HG02938 (cell line): ENCODE data around the gene TPP2.

Experiments
- ATAC-seq: cut with Tn5 transposase; IDR thresholded peaks from one replicate; pipeline ENCODE4 v1.9.1; 2021; ENCODE audit warnings: mild to moderate bottlenecking, moderate library complexity; ENCODE audit not compliant: unreplicated experiment

The TPP2 gene

DNA sequence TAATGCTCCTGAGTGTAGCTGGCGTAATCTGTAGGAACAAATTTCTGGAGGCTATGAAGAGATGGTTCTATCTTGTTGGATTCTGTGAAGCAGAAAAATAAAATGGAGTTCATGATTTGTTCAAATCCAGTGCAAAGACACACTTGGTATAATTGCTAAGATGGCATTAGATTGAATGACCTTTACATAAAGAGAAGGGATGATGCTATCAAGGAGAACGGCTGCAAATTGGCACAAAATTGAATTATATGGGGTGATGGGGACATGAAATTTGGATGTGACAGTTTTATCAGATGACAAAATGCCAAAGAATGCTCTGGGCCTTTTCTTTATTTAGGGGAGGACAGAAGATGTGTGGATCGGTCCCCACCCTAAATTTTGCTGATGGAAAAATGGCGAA is 94.1 kb downstream of the TPP2 start:
- ATAC-seq, result no peak

DNA sequence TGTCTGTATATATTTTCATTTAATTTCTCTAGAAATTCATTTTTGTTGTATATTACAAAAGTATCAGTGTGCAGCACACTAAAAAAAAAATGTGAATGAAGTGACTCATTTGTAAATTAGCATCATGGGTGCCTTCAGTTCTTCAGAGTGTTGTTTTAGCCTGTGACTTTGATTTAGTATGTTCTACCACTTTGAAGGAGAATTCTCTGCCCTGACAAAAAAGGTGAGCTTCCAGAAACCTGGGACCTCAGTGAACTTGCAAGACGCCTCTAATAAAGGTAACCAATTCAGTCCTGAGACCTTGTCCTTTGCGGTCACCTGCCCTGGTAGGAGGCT is 95.7 kb downstream of the TPP2 start:
- ATAC-seq, result no peak

DNA sequence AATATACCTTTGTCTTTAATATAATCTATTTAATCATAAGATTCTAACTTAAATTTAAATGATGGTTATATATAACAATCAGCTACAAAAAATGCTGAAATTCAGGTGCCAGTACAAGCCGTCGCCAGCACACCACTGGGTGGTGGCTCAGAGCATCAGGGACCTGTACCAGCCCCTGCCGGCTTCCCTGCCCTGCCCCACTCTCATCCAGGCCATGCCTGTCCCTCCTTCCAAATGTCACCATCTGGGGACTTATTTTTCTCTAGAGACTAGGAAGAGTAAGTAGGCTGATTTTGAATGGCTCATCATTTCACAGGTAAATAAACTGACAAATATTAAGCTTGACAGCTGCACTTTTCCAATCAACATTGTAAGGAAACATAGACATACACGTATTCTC is 96.5 kb downstream of the TPP2 start:
- no peak for ATAC-seq

GRCh38 chr13:102693776-102694175 is 97.0 kb downstream of the TPP2 start:
- no peak for ATAC-seq

DNA sequence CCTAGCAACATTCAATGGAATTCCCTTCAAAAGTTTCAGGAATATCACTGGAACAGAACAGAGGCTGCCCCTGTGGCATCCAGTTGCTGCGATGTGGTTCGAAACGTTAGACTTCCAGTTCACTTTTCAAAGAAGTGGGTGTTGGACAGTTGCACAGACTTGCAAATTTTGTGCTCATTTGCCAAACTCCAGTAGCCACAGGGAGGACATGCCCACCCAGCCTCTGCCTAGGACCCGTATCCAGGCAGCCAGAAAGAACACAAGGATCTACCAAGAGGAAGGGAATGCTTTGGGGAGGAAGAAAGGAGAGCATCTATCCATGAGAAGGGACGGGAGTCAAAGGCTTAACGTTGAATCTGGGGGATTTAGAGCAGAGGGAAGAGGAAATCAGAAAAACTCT is 98.2 kb downstream of the TPP2 start, which contains the start of gene METTL21C:
Gene METTL21C, minus strand, starts transcription at position 108 of the 400 bp plus-strand sequence. CDS start 546 bp downstream, outside the sequence.
- no peak for ATAC-seq

DNA sequence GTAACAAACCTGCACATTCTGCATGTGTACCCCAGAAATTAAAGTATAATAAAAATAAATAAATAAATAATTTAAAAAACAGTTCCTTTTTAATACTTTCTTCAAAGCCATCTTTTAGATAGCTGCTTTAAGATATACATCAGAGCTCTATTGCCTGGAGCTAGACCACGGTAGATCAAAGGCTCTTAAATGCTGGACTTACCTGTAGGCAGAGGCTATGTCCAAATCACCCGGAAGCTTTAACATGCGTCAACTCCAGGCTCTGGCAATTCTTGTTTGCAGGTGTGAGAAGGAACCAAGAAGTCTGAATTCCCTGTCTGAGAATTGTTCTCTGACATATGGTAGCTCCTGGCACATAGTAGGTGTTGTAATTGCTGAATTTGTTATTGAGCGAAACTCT is 99.7 kb downstream of the TPP2 start:
- ATAC-seq, result no peak

- no peak for ATAC-seq
These were observed 100.5 kb downstream of the TPP2 start for GRCh38 chr13:102697264-102697663.

DNA sequence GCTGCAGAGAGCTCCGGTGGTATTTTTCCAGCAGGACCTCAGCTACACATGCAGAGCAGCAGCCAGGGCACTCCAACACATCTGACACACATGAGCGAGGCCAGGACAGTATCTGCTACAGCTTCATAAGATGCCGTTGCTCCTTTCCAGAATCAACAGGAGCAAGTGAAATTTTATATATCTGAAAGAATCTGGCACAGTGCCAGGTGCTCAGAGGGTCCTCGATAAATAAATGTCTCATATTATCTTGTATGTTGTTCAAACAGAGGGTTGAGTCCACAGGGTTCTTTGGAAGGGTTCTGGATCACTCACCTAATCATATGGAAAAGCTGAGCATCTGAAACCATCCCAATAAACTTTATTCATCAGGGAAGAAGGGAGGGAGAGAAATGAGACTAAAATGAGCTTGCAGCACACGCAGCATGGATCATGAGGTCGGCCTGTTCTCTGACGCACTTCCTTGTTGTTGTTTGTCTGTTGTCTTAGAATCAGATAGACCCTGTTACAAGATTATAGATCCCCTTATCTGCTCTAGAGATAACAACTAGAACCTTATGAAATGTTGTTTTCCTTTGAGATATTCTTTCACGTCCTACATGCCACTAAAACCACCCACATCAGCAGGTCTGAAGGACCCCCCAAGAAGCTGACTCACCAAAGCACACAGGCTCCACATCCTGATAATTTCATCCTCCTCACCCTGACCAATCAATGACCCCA is 101.3 kb downstream of the TPP2 start:
- ATAC-seq, result no peak

- ATAC-seq, result no peak
These were observed 101.8 kb downstream of the TPP2 start for GRCh38 chr13:102698649-102698980.

DNA sequence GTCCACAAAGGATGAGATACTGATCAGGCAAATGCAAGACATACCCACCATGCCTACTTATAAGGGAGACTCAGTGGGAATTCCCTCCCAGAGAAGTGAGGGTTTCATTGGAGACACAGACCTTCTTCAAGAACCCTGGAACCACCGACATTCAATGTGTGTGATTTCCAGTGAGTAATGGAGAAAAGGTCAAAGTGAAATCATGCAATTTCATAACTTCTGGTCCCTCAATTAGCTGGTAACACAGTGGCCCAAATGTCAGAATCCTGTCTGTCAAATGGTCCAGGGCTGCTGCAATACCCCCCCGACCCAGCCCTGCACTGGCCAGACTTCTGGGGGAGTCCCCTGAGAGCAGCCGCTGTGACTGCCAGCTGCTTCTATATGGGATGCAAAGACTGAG is 102.7 kb downstream of the TPP2 start:
- ATAC-seq, result no peak

- no peak for ATAC-seq
These were observed 103.6 kb downstream of the TPP2 start for GRCh38 chr13:102700088-102701031.

DNA sequence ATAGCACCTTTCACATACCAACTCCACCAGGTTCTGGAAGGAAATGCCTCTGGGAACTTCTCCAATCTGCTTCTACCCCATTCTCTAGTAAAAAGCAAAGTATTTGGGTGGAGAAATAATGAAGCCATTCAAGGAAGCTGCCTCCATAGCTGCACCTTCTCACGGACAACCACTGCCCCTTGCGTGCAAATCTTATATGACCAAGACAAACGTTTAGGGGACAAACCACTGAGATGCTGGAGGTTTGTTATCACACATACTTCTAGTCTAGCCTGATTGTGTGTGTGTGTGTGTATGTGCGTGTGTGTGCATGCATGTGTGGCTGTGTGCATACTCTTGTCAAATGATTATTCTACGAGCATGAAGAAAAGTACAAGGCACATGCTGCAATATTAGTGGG is 104.5 kb downstream of the TPP2 start:
- ATAC-seq, result no peak

DNA sequence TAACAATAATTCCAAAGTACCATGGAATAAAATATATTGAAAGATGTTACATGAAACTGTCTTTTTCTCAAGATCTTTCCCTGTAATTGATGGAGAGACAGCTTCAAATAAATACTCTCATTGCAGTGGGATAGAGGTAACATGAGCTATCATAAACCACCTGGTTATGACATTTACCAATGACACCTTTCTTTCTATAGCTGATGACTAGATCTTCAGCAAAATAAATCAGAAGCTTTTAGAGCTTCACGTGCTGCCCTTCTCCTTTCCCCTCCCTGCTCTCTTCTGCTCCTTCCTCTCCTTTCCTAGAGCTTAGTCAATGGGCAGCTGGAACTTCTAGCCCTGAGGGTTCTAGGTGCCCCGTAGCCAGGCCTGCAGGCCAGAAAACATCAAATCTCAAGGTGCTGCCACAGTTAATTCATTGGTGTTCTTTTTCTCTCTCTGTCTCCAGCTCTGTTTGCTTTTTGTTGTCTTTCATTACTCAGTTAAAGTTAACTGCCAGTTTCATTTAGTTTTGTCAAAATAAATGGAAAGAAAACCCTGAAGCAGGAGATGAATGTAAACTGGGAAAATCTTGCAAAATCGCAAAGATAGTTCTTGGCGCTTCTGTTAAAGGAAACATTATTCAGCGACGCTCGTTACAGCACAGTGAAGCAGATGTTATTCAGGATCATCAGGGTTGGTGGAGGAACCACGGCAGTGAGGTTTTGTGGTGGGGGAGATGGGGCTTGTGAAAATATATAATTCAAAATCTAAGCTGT is 106.4 kb downstream of the TPP2 start:
- ATAC-seq, result no peak

GRCh38 chr13:102703726-102704035 is 106.9 kb downstream of the TPP2 start:
- ATAC-seq, result no peak

GRCh38 chr13:102704238-102705058 is 107.7 kb downstream of the TPP2 start:
- no peak for ATAC-seq

GRCh38 chr13:102707467-102707866 is 110.7 kb downstream of the TPP2 start:
- no peak for ATAC-seq

GRCh38 chr13:102708211-102708610 is 111.4 kb downstream of the TPP2 start:
- ATAC-seq, result no peak

- no peak for ATAC-seq
These were observed 112.2 kb downstream of the TPP2 start for GRCh38 chr13:102708991-102709390.

- ATAC-seq, result no peak
These were observed 112.8 kb downstream of the TPP2 start for GRCh38 chr13:102709536-102709935.

- ATAC-seq, result no peak
These were observed 113.5 kb downstream of the TPP2 start for GRCh38 chr13:102710261-102710679.

- no peak for ATAC-seq
These were observed 118.7 kb downstream of the TPP2 start for GRCh38 chr13:102715447-102715846.
